Fibroblast of villous mesenchyme (primary cell): ENCODE results near the gene PIEZO2. TPM values are rescaled to one million over a fixed set of nuclear protein-coding genes. Genes with fewer than 3 reads are reported as not detected.

Source experiments
- DNase-seq: peaks from one replicate; pipeline ENCODE4 v3.0.0-alpha.2; 2010; ENCODE audit warnings: low read depth
- H3K4me3 ChIP-seq: 2 replicates; pipeline ENCODE4 v1.5.1; 2011; ENCODE audit warnings: low read depth, mild to moderate bottlenecking, low read length
- CTCF ChIP-seq: IDR thresholded peaks from 2 replicates; pipeline ENCODE4 v1.5.1; 2012; ENCODE audit warnings: low read depth, mild to moderate bottlenecking, low read length; ENCODE audit not compliant: insufficient read depth
- total RNA-seq: library from RNA; depleted of rRNA; stranded (reverse); fragments of >200 nt; gene quantifications from 2 replicates; pipeline ENCODE4 v1.2.3, GENCODE V29; 2012

PIEZO2 gene
- total RNA-seq, 1 donor: 1.7 TPM

DNA sequence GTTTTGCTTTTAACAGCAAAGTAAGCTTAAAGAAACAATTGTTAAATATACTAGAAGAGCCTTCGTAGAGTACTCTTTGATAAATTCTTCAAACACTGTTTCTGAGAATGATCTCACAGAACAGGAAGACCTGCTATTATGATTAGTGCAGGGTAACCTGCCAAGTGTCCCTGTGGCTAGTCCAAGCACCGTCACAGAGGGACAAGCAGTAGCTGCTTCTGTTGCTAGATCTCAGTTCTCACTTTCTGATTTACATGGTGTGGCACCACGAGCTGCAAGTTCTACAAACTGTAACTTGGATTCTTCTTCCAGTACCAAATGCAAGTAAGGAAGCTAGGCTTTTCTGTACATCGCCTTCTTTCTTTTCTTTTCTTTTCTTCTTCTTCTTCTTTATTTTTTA, 121.5 kb downstream of the PIEZO2 start:
- no peak overlapping the region for H3K4me3 ChIP-seq
- no peak for DNase-seq
- TF ChIP-seq CTCF: no peak

DNA sequence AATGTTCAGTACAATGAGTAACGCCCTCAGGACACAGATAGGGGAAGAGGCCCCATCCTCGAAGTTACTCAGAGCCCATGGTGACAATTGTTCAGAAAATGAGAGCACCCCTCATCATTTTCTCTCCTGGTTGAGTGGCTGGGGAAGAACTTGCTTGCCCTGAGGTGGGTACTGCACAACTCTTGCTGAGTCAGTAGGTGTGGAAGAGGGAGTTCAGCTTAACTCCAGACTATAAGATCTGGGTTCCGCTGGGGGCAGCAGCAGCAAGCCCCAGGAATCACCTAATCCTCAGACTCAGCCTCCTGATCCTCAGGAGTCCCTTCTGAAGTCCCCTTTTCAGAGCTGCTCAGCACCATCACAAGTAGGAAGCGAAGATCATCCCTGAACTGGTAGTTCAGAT, 123.7 kb downstream of the PIEZO2 start:
- no peak for DNase-seq
- no peak overlapping the region for H3K4me3 ChIP-seq
- no peak for TF ChIP-seq CTCF

DNA sequence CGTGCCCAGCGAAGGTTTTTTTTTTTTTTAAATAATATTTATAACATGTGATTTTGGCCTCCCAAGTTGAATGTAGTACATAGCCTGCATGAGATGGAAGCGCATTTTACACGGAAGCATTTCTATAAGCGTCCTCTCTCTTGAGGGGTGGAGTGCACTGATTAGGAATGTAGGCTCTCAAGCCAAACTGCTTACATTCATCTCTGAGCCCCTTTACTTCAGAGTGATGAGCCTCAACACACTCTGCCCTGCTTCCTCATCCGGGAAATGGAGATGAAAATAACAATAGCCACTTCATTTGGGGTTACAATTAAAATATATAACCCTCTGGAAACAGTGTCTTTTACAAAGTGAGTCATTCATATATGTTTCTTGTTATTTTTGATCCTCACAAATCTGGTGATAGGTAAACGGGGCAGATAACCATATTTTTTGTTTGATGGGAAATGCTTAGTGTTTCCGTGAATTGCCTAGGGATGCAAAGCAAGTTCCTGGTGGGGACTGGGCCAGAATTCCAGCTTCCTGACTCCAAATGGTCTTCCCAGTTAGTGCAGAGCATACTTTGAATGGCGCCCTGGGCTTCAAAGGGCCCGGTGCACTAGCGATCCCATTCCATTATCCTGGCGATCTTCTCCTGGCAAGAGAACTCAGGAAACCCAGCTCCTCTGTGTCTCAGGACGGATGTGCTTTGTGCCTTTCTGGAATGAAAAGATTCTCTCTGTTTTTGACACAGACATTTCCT, 124.3 kb downstream of the PIEZO2 start:
- no peak for TF ChIP-seq CTCF
- H3K4me3 ChIP-seq: no peak overlapping the region
- DNase-seq: no peak

DNA sequence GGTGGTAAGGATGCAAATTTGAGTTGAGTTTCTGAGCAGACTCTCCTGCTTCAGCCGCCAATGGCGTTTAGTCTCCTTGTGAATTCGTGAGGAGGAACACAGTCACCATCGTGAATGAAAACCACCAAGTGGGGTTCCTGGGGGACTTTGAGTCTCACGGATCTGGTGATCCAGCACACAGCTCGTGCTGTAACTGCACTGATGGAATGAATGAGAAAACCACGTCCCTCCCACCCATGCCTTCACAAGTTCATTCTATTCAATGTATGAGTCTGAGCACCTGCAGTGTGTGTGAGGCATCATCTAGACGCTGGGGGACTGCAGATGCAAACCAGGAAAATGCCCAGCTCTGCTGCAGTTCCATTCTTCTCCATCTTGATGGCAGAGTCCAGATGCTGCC, 127.9 kb downstream of the PIEZO2 start:
- DNase-seq: no peak
- no peak for TF ChIP-seq CTCF

DNA sequence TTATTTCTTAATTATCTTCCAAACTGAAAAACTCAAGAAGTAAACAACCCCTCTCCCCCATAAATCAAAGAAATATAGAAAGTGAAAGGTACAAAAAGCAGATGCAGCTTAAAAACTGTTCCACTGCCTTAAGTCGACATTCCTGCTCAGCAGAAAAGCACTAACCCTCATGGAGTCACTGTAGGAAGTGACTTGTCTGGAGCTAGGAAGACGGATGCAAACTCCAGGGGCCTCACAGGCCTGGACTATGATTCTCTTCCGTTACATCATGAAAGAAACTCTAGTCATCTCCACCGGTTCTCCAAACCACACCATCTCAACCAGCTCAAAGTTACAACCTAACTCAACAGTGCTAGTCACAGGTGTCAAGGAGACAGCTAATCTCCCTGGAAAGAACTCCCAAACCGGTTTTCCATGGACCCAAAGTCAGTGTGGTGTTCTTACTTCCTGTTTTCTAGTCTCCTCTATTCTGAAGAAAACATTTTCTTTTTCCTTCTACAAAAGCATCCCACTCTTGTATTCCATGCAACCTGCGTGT, 128.4 kb downstream of the PIEZO2 start:
- TF ChIP-seq CTCF: no peak
- H3K4me3 ChIP-seq: no peak overlapping the region
- peak; percentile 36 for DNase-seq

More for the DNA sequence above, 127.9 kb downstream of the PIEZO2 start:
- no peak overlapping the region for H3K4me3 ChIP-seq

- no peak for TF ChIP-seq CTCF
- DNase-seq: no peak
- H3K4me3 ChIP-seq: no peak overlapping the region
Observed at GRCh38 chr18:11020161-11020853, 129.1 kb downstream of the PIEZO2 start.
